ENCODE results near the gene FAM193A.

The FAM193A gene

GRCh38 chr4:2619459-2619858, 83.0 kb downstream of the FAM193A start:
- TF ChIP-seq EP300 (IDR thresholded peaks at IDR 0.05; ENCODE audit: borderline replicate concordance) (no peak), RAD21 (IDR thresholded peaks at IDR 0.05; ENCODE audit: low read depth) (no peak), EGR1 (IDR thresholded peaks at IDR 0.05) (no peak), TAF1 (IDR thresholded peaks at IDR 0.05; ENCODE audit: low read depth) (no peak), TCF12 (IDR thresholded peaks at IDR 0.05; ENCODE audit: low read depth) (no peak), TEAD4 (IDR thresholded peaks at IDR 0.05) (no peak), CEBPB (IDR thresholded peaks at IDR 0.05) (no peak), FOXM1 (IDR thresholded peaks at IDR 0.05; ENCODE audit: borderline replicate concordance, low read depth) (no peak), ZBTB7A (IDR thresholded peaks at IDR 0.05; ENCODE audit: low read depth) (no peak), NFIC (IDR thresholded peaks at IDR 0.05) (no peak), YY1 (IDR thresholded peaks at IDR 0.05; ENCODE audit: low read depth) (no peak)
- TF ChIP-seq, protein P1, sequence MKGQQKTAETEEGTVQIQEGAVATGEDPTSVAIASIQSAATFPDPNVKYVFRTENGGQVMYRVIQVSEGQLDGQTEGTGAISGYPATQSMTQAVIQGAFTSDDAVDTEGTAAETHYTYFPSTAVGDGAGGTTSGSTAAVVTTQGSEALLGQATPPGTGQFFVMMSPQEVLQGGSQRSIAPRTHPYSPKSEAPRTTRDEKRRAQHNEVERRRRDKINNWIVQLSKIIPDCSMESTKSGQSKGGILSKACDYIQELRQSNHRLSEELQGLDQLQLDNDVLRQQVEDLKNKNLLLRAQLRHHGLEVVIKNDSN (IDR thresholded peaks at IDR 0.05): no peak

DNA sequence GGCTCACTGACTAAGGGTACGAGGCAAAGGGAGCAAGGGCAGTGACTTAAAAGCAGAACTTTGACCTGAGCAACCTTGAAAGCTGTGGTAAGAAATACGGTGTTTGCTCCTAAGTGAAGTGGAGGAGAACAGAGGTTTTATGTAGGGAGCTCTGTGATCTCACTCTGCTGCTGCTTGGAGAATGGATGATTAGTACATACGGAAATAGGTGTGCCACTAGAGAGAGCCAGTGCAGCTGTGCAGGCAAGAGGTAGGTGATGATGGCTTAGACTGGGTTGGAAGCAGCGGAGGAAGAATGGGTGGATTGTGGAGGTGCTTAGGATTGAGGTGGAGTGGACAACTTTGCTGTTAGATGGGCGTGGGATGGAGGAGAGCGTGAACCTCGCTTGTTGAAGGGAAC, 85.0 kb downstream of the FAM193A start:
- TF ChIP-seq, protein P2, sequence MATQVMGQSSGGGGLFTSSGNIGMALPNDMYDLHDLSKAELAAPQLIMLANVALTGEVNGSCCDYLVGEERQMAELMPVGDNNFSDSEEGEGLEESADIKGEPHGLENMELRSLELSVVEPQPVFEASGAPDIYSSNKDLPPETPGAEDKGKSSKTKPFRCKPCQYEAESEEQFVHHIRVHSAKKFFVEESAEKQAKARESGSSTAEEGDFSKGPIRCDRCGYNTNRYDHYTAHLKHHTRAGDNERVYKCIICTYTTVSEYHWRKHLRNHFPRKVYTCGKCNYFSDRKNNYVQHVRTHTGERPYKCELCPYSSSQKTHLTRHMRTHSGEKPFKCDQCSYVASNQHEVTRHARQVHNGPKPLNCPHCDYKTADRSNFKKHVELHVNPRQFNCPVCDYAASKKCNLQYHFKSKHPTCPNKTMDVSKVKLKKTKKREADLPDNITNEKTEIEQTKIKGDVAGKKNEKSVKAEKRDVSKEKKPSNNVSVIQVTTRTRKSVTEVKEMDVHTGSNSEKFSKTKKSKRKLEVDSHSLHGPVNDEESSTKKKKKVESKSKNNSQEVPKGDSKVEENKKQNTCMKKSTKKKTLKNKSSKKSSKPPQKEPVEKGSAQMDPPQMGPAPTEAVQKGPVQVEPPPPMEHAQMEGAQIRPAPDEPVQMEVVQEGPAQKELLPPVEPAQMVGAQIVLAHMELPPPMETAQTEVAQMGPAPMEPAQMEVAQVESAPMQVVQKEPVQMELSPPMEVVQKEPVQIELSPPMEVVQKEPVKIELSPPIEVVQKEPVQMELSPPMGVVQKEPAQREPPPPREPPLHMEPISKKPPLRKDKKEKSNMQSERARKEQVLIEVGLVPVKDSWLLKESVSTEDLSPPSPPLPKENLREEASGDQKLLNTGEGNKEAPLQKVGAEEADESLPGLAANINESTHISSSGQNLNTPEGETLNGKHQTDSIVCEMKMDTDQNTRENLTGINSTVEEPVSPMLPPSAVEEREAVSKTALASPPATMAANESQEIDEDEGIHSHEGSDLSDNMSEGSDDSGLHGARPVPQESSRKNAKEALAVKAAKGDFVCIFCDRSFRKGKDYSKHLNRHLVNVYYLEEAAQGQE (IDR thresholded peaks at IDR 0.05; ENCODE audit: low read depth): no peak
- no peak for TF ChIP-seq TEAD4 (IDR thresholded peaks at IDR 0.05)
- no peak for TF ChIP-seq ZBTB7A (IDR thresholded peaks at IDR 0.05; ENCODE audit: low read depth)
- TF ChIP-seq TAF1 (IDR thresholded peaks at IDR 0.05; ENCODE audit: low read depth): no peak

DNA sequence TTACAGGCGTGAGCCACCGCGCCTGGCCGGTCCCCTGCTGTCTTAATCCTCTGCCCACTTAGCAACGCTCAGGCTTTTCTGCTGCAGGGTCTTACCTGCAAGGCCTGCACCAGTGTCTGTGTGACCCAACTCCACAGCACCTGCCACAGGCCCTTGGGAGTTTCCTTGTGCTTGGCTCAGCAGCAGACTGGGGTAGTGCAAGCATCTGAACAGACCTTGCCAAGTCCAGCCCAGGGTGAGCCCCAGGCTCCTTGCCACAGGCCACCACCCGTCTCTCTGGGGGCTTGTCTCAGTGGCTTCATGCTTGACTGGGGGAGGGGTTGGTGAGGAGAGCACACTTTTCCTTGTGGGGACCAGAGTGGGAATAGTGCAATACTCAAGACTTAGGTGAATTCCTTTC, 87.0 kb downstream of the FAM193A start:
- TF ChIP-seq FOXM1 (IDR thresholded peaks at IDR 0.05; ENCODE audit: borderline replicate concordance, low read depth) (no peak), YY1 (IDR thresholded peaks at IDR 0.05; ENCODE audit: low read depth) (no peak), EP300 (IDR thresholded peaks at IDR 0.05; ENCODE audit: borderline replicate concordance) (no peak), RAD21 (IDR thresholded peaks at IDR 0.05; ENCODE audit: low read depth) (no peak), TEAD4 (IDR thresholded peaks at IDR 0.05) (no peak), MAX (IDR thresholded peaks at IDR 0.05) (no peak), EGR1 (IDR thresholded peaks at IDR 0.05) (no peak), CEBPB (IDR thresholded peaks at IDR 0.05) (no peak), TCF12 (IDR thresholded peaks at IDR 0.05; ENCODE audit: low read depth) (no peak), CREB1 (IDR thresholded peaks at IDR 0.05; ENCODE audit: low read depth) (no peak), NFIC (IDR thresholded peaks at IDR 0.05) (no peak), ZBTB7A (IDR thresholded peaks at IDR 0.05; ENCODE audit: low read depth) (no peak)
- TF ChIP-seq, protein P2 (IDR thresholded peaks at IDR 0.05; ENCODE audit: low read depth): no peak
- TF ChIP-seq, protein P1 (IDR thresholded peaks at IDR 0.05): no peak

GRCh38 chr4:2624782-2625530, 88.5 kb downstream of the FAM193A start:
- no peak for TF ChIP-seq ZBTB7A (IDR thresholded peaks at IDR 0.05; ENCODE audit: low read depth)
- no peak for TF ChIP-seq EP300 (IDR thresholded peaks at IDR 0.05; ENCODE audit: borderline replicate concordance)
- no peak for TF ChIP-seq FOXM1 (IDR thresholded peaks at IDR 0.05; ENCODE audit: borderline replicate concordance, low read depth)
- TF ChIP-seq RAD21 (IDR thresholded peaks at IDR 0.05; ENCODE audit: low read depth): no peak
- TF ChIP-seq CREB1 (IDR thresholded peaks at IDR 0.05; ENCODE audit: low read depth): no peak
- TF ChIP-seq, protein P1 (IDR thresholded peaks at IDR 0.05): no peak
- no peak for TF ChIP-seq NFIC (IDR thresholded peaks at IDR 0.05)
- no peak for TF ChIP-seq TEAD4 (IDR thresholded peaks at IDR 0.05)
- TF ChIP-seq, protein P2 (IDR thresholded peaks at IDR 0.05; ENCODE audit: low read depth): no peak
- no peak for TF ChIP-seq CEBPB (IDR thresholded peaks at IDR 0.05)
- TF ChIP-seq MAX (IDR thresholded peaks at IDR 0.05): no peak
- TF ChIP-seq EGR1 (IDR thresholded peaks at IDR 0.05): no peak
- no peak for TF ChIP-seq TCF12 (IDR thresholded peaks at IDR 0.05; ENCODE audit: low read depth)

All from Ishikawa (cell line).